ENCODE results near the gene ALDH1A2.

The ALDH1A2 gene

GRCh38 chr15:57993409-57994145 is 71.9 kb downstream of the ALDH1A2 start:
- no peak for DNase-seq

GRCh38 chr15:57992761-57993355 is 72.7 kb downstream of the ALDH1A2 start:
- DNase-seq = no peak

GRCh38 chr15:57973534-57973933 is 92.0 kb downstream of the ALDH1A2 start:
- DNase-seq = no peak

GRCh38 chr15:57972864-57973263 is 92.6 kb downstream of the ALDH1A2 start:
- no peak for DNase-seq

- no peak for DNase-seq
Measured at GRCh38 chr15:57969996-57970395, 95.5 kb downstream of the ALDH1A2 start.

GRCh38 chr15:57969355-57969754 is 96.2 kb downstream of the ALDH1A2 start:
- DNase-seq = no peak

- DNase-seq = no peak
Measured at GRCh38 chr15:57962887-57963286, 102.6 kb downstream of the ALDH1A2 start.

- no peak for DNase-seq
Measured at GRCh38 chr15:57961919-57962318, 103.6 kb downstream of the ALDH1A2 start.

- DNase-seq = no peak
Measured at GRCh38 chr15:57957113-57957512, 108.4 kb downstream of the ALDH1A2 start.

- DNase-seq = no peak
Measured at GRCh38 chr15:57953874-57954273, 111.6 kb downstream of the ALDH1A2 start.

- DNase-seq = no peak
Measured at GRCh38 chr15:57951328-57951932, 114.1 kb downstream of the ALDH1A2 start.

GRCh38 chr15:57950381-57950946 is 115.0 kb downstream of the ALDH1A2 start:
- DNase-seq = no peak

- DNase-seq = no peak
Measured at GRCh38 chr15:57949374-57949943, 116.1 kb downstream of the ALDH1A2 start.

GRCh38 chr15:57948351-57949289 is 116.9 kb downstream of the ALDH1A2 start:
- DNase-seq = no peak

GRCh38 chr15:57947781-57948180 is 117.7 kb downstream of the ALDH1A2 start:
- no peak for DNase-seq

- no peak for DNase-seq
Measured at GRCh38 chr15:57947282-57947681, 118.2 kb downstream of the ALDH1A2 start.

- no peak for DNase-seq
Measured at GRCh38 chr15:57946491-57947048, 118.9 kb downstream of the ALDH1A2 start.

GRCh38 chr15:57945616-57946015 is 119.9 kb downstream of the ALDH1A2 start:
- no peak for DNase-seq

GRCh38 chr15:57943754-57944420 is 121.6 kb downstream of the ALDH1A2 start:
- no peak for DNase-seq

- no peak for DNase-seq
Measured at GRCh38 chr15:57943171-57943570, 122.3 kb downstream of the ALDH1A2 start.

- DNase-seq = no peak
Measured at GRCh38 chr15:57941816-57942215, 123.7 kb downstream of the ALDH1A2 start.

GRCh38 chr15:57932348-57932747 is 133.2 kb downstream of the ALDH1A2 start:
- no peak for DNase-seq

All from SIG-M5 (cell line).